HG02938 (cell line): Measurements from ENCODE around the gene PGGHG.

ENCODE experiments used
- ATAC-seq: cut with Tn5 transposase; IDR thresholded peaks from one replicate; pipeline ENCODE4 v1.9.1; 2021; ENCODE audit warnings: mild to moderate bottlenecking, moderate library complexity; ENCODE audit not compliant: unreplicated experiment

Gene PGGHG

DNA sequence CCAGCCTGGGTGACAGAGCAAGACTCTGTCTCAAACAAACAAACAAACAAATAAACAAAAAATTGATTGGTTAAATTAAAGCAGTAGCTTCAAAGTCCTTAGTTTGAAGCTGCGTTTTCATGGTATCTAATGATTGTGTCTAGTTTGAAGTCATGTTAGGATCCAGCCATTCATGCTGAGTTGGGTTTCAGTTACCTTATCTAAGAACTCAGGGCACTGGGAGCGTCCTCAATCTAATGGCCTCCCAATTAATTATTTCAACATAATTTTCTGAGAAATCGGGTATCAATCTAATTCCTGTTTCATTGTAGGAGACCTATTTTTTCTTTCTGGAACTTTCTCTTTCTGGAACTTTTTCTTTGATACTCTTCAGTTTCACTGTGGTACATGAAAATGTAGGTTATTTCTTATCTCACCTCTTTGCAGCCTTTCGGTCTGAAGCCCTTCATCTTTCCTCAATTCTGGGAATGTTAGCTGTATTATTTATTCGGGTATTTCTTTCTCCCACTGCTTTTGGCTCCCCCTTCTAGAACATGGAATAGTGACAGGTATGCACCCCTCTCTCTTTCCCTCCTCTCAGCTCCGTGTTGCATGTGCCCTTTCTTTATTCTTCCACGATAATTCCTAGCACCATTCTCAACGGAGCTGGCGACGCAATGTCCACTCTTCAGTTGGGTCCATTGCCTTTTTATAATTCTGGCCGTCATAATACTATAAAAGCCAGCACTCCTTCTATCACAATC lies 56.1 kb downstream of the PGGHG start:
- ATAC-seq: no peak
